HEK293 (cell line): ENCODE results near the gene ZNF436.

Experiments
- CTCF ChIA-PET: fragments of 350-600 bp; formaldehyde crosslinking; extraction: SDS; loops from one replicate; lab custom pipeline; 2021; ENCODE audit warnings: antibody characterized with exemption; lab: Yijun Ruan, JAX
- POLR2A ChIA-PET: fragments of 300-600 bp; formaldehyde crosslinking; extraction: SDS; loops from one replicate; lab custom pipeline; 2020; ENCODE audit warnings: antibody characterized with exemption, inconsistent platforms; lab: Yijun Ruan, JAX
- H3K27ac ChIP-seq: fragments of 200-500 bp; sonication (Bioruptor generic); 2 replicates; pipeline ENCODE4 v1.5.1; 2014; ENCODE audit warnings: low read depth, low read length, control low read depth, inconsistent platforms; ENCODE audit errors: extremely low read depth
- H3K36me3 ChIP-seq, 2 experiments: fragments of 200-500 bp in 1 of 2; sonication (Bioruptor generic) in 1 of 2; 1 replicate in 1 of 2; 2 replicates in 1 of 2; pipeline ENCODE4 v1.5.1; 2014 to 2017; ENCODE audit warnings: inconsistent platforms in 2 of 2, low read length in 2 of 2; ENCODE audit not compliant: control insufficient read depth in 2 of 2, insufficient read depth in 1 of 2
- H3K4me1 ChIP-seq: fragments of 200-500 bp; sonication (Bioruptor generic); 2 replicates; pipeline ENCODE4 v1.5.1; 2014; ENCODE audit warnings: mild to moderate bottlenecking, low read length, inconsistent platforms; ENCODE audit not compliant: control insufficient read depth, insufficient read depth
- H3K4me3 ChIP-seq: 2 replicates; pipeline ENCODE4 v1.5.1; 2011; ENCODE audit warnings: low read depth, mild to moderate bottlenecking, control low read depth, low read length, moderate library complexity
- H3K9me3 ChIP-seq: fragments of 200-500 bp; sonication (Bioruptor generic); 2 replicates; pipeline ENCODE4 v1.5.1; 2014; ENCODE audit warnings: low read depth, low read length, inconsistent platforms; ENCODE audit not compliant: control insufficient read depth, insufficient read depth
- ATF2 ChIP-seq: fragments of 450-650 bp; formaldehyde crosslinking; IDR thresholded peaks from 2 replicates; pipeline ENCODE4 v1.5.1; 2016; ENCODE audit warnings: missing biosample characterization, missing genetic modification characterization, low read depth
- BCL11A ChIP-seq: fragments of 450-650 bp; formaldehyde crosslinking; IDR thresholded peaks from 2 replicates; pipeline ENCODE4 v1.5.1; 2016; ENCODE audit warnings: low read depth, missing biosample characterization, missing genetic modification characterization
- BCL6B ChIP-seq: fragments of 450-650 bp; formaldehyde crosslinking; IDR thresholded peaks from 2 replicates; pipeline ENCODE4 v1.5.1; 2017; ENCODE audit warnings: missing biosample characterization, missing genetic modification characterization
- GLI2 ChIP-seq: fragments of 450-650 bp; formaldehyde crosslinking; IDR thresholded peaks from 2 replicates; pipeline ENCODE4; 2017; ENCODE audit warnings: missing biosample characterization, missing genetic modification characterization, low read depth, borderline replicate concordance
- KLF17 ChIP-seq: fragments of 450-650 bp; formaldehyde crosslinking; IDR thresholded peaks from 2 replicates; pipeline ENCODE4 v1.5.1; 2016; ENCODE audit warnings: missing biosample characterization, missing genetic modification characterization
- OSR2 ChIP-seq: fragments of 450-650 bp; formaldehyde crosslinking; IDR thresholded peaks from 2 replicates; pipeline ENCODE4 v1.5.1; 2016; ENCODE audit warnings: missing biosample characterization, missing genetic modification characterization
- SP7 ChIP-seq: fragments of 450-650 bp; formaldehyde crosslinking; IDR thresholded peaks from 2 replicates; pipeline ENCODE4 v1.5.1; 2016; ENCODE audit warnings: missing biosample characterization, missing genetic modification characterization
- YY1 ChIP-seq: fragments of 450-650 bp; formaldehyde crosslinking; IDR thresholded peaks from 2 replicates; pipeline ENCODE4 v1.5.1; 2018; ENCODE audit warnings: missing biosample characterization, missing genetic modification characterization
- ZFP3 ChIP-seq: fragments of 450-650 bp; formaldehyde crosslinking; IDR thresholded peaks from 2 replicates; pipeline ENCODE4 v1.5.1; 2016; ENCODE audit warnings: low read depth, missing biosample characterization, missing genetic modification characterization
- ZNF140 ChIP-seq: fragments of 450-650 bp; formaldehyde crosslinking; IDR thresholded peaks from 2 replicates; pipeline ENCODE4 v1.5.1; 2016; ENCODE audit warnings: missing biosample characterization, missing genetic modification characterization
- ZNF157 ChIP-seq: fragments of 450-650 bp; formaldehyde crosslinking; IDR thresholded peaks from 2 replicates; pipeline ENCODE4 v1.5.1; 2016; ENCODE audit warnings: missing biosample characterization, missing genetic modification characterization
- ZNF169 ChIP-seq: fragments of 450-650 bp; formaldehyde crosslinking; IDR thresholded peaks from 2 replicates; pipeline ENCODE4 v1.5.1; 2016; ENCODE audit warnings: missing biosample characterization, missing genetic modification characterization
- ZNF202 ChIP-seq: fragments of 450-650 bp; formaldehyde crosslinking; IDR thresholded peaks from 2 replicates; pipeline ENCODE4 v1.5.1; 2016; ENCODE audit warnings: missing biosample characterization, missing genetic modification characterization, borderline replicate concordance
- ZNF24 ChIP-seq: fragments of 450-650 bp; formaldehyde crosslinking; IDR thresholded peaks from 2 replicates; pipeline ENCODE4 v1.5.1; 2016; ENCODE audit warnings: missing biosample characterization, missing genetic modification characterization
- ZNF341 ChIP-seq: fragments of 450-650 bp; formaldehyde crosslinking; IDR thresholded peaks from 2 replicates; pipeline ENCODE4; 2016; ENCODE audit warnings: low read depth, missing biosample characterization, missing genetic modification characterization
- ZNF423 ChIP-seq: fragments of 450-650 bp; formaldehyde crosslinking; IDR thresholded peaks from 2 replicates; pipeline ENCODE4 v1.5.1; 2016; ENCODE audit warnings: missing biosample characterization, missing genetic modification characterization
- ZNF510 ChIP-seq: fragments of 450-650 bp; formaldehyde crosslinking; IDR thresholded peaks from 2 replicates; pipeline ENCODE4 v1.5.1; 2018; ENCODE audit warnings: mild to moderate bottlenecking, missing genetic modification characterization, missing biosample characterization; ENCODE audit not compliant: insufficient replicate concordance
- ZSCAN30 ChIP-seq: fragments of 450-650 bp; IDR thresholded peaks from 2 replicates; pipeline ENCODE4 v1.5.1; 2018; ENCODE audit warnings: missing biosample characterization, mild to moderate bottlenecking, missing genetic modification characterization, moderate library complexity
- TF ChIP-seq, protein P1 (sequence below): fragments of 450-650 bp; formaldehyde crosslinking; conservative IDR thresholded peaks from 2 replicates; pipeline ENCODE4 v1.5.1; 2016; ENCODE audit warnings: low read depth, missing biosample characterization, missing genetic modification characterization
- TF ChIP-seq, protein P2 (sequence below): fragments of 450-650 bp; formaldehyde crosslinking; IDR thresholded peaks from 2 replicates; pipeline ENCODE4 v1.5.1; 2016; ENCODE audit warnings: missing biosample characterization, missing genetic modification characterization, low read depth
- TF ChIP-seq, protein P3 (sequence below): fragments of 450-650 bp; formaldehyde crosslinking; IDR thresholded peaks from 2 replicates; pipeline ENCODE4 v1.5.1; 2016; ENCODE audit warnings: missing biosample characterization, missing genetic modification characterization

Gene ZNF436

DNA sequence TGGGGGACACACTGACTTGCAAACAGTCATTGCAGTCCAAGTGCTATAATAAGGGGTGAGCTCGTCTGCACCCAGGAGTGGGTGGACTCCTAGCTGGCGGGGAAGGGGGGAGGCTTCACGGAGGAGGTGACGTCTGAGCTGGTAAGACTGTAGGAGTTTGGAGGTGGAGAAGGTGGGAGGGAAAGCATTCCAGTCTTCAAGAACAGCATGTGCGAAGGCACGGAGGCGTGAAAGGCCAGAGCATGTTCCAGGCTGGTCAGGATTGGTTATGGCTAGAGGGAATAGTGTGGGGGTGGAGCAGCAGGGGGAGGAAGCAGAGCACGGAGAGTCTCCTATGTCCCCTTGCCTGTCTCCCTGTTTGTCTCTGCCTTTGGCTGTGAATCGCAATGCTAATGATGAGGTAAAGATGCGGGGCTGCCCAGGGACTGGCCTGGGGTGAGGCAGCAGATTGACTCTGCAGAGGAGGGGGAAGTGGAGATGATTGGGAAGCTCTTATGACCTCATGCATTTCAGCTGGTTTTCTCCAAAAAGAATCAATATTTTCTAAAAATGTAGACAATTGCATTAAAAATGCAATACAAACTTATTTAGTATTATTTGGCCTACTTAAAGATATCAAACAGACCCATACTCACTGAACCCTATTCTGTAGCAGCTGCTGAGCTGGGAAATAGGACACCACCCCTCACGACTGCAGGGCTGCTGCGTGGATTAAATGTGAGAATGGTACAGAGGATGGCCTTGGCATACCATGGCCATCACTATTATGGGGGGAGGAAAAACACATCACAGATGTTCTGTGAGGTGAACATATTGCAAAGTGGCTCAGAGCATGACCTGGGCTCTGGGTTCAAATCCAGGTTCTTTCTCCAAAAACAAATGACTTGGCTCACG is 2.6 kb upstream of the ZNF436 start (continued):
- TF ChIP-seq KLF17 (peak; percentile 43), ATF2 (tag by site-specific recombination) (0 out of 2 replicates have a peak, but pooled peaks have one; percentile 16), SP7 (tag by site-specific recombination) (peak; percentile 79), YY1 (tag by site-specific recombination) (no peak)

DNA sequence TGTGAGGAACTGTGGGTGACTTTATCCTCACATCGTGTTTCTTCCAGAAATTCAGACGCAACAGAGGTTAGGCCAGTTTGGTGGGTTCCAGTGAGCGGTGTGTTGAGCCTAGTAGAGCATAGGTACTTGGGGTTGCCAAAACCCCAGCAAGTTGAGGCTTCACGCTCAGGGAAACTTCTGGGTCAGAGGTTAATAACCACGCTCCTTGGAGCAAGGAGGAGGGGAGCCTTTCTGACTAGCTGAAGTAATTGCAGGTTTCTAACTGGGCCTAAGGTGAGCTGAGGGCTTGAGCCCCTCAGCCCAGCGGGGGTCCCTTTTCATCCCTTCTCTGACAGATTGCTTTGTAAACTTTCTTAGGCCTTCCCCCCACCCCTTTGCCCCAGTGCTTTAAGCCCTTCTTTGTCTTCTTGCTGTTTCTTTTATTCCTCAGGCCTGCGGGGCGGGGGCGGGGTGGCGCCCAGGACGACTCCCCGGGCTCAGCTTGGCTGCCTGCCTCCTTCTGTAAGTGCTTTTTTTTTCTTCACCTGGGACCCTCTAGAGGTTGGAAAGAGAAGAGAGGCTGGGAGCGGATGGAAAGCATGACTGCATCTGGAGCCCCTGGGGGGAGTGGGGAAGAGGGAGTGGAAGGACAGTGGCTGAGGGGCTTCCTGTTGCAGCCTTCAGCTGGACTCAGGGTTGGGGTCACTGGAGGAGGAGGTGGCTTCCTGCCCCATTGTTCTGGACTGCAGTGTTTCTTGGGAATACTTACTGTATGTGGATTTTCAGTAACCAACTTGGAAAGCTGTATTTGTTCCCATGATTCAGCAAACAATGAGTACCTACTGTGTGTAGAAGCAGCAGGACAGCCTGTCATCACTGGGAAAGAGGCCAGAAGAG is 1.3 kb upstream of the ZNF436 start:
- no peaks in the 10 kb centered on the region for H3K9me3 ChIP-seq
- H3K27ac ChIP-seq: peak overlapping the region; percentile 93
- H3K4me1 ChIP-seq: peaks cover 17% of the 10 kb centered on the region
- H3K36me3 ChIP-seq: peaks cover 0 to 21% of the 10 kb centered on the region in 2 experiments; a peak in 1 of 3 replicates
- H3K4me3 ChIP-seq: peak overlapping the region; percentile 13
- ChIA-PET POLR2A (interaction anchor here (1.4 to 5.4 kb wide), 3 partner anchors 8 to 160 kb away, joined by 3 to 121 read pairs (median 6); partner anchors contain the start of genes E2F2 and HNRNPR), CTCF (interaction anchor here (1.2 to 3.4 kb wide), 2 partner anchors 33 to 127 kb away, joined by 3 to 16 read pairs; no protein-coding TSS in a partner anchor)
- TF ChIP-seq BCL11A (tag by site-specific recombination) (no peak), BCL6B (tag by site-specific recombination) (no peak), ZNF140 (tag by site-specific recombination) (no peak), ZNF202 (tag by site-specific recombination) (no peak), ZSCAN30 (tag by site-specific recombination) (peak; percentile 63; the same call in 1 of the 2 replicates), OSR2 (tag by site-specific recombination) (0 out of 2 replicates have a peak, but pooled peaks have one; percentile 9), SP7 (tag by site-specific recombination) (peak; percentile 99), ZNF24 (tag by site-specific recombination) (no peak), ZFP3 (tag by site-specific recombination) (no peak), GLI2 (tag by site-specific recombination) (no peak), ZNF157 (tag by site-specific recombination) (no peak), ZNF341 (tag by site-specific recombination) (peak; percentile 66; the same call in 1 of the 2 replicates), ZNF510 (tag by site-specific recombination) (no peak), ZNF169 (tag by site-specific recombination) (no peak), ZNF423 (tag by site-specific recombination) (peak; percentile 83)
- TF ChIP-seq, protein P1, sequence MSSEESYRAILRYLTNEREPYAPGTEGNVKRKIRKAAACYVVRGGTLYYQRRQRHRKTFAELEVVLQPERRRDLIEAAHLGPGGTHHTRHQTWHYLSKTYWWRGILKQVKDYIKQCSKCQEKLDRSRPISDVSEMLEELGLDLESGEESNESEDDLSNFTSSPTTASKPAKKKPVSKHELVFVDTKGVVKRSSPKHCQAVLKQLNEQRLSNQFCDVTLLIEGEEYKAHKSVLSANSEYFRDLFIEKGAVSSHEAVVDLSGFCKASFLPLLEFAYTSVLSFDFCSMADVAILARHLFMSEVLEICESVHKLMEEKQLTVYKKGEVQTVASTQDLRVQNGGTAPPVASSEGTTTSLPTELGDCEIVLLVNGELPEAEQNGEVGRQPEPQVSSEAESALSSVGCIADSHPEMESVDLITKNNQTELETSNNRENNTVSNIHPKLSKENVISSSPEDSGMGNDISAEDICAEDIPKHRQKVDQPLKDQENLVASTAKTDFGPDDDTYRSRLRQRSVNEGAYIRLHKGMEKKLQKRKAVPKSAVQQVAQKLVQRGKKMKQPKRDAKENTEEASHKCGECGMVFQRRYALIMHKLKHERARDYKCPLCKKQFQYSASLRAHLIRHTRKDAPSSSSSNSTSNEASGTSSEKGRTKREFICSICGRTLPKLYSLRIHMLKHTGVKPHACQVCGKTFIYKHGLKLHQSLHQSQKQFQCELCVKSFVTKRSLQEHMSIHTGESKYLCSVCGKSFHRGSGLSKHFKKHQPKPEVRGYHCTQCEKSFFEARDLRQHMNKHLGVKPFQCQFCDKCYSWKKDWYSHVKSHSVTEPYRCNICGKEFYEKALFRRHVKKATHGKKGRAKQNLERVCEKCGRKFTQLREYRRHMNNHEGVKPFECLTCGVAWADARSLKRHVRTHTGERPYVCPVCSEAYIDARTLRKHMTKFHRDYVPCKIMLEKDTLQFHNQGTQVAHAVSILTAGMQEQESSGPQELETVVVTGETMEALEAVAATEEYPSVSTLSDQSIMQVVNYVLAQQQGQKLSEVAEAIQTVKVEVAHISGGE (tag by site-specific recombination): 0 out of 2 replicates have a peak, but pooled peaks have one; percentile 28
- TF ChIP-seq, protein P2, sequence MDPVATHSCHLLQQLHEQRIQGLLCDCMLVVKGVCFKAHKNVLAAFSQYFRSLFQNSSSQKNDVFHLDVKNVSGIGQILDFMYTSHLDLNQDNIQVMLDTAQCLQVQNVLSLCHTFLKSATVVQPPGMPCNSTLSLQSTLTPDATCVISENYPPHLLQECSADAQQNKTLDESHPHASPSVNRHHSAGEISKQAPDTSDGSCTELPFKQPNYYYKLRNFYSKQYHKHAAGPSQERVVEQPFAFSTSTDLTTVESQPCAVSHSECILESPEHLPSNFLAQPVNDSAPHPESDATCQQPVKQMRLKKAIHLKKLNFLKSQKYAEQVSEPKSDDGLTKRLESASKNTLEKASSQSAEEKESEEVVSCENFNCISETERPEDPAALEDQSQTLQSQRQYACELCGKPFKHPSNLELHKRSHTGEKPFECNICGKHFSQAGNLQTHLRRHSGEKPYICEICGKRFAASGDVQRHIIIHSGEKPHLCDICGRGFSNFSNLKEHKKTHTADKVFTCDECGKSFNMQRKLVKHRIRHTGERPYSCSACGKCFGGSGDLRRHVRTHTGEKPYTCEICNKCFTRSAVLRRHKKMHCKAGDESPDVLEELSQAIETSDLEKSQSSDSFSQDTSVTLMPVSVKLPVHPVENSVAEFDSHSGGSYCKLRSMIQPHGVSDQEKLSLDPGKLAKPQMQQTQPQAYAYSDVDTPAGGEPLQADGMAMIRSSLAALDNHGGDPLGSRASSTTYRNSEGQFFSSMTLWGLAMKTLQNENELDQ (tag by site-specific recombination): no peak
- TF ChIP-seq, protein P3, sequence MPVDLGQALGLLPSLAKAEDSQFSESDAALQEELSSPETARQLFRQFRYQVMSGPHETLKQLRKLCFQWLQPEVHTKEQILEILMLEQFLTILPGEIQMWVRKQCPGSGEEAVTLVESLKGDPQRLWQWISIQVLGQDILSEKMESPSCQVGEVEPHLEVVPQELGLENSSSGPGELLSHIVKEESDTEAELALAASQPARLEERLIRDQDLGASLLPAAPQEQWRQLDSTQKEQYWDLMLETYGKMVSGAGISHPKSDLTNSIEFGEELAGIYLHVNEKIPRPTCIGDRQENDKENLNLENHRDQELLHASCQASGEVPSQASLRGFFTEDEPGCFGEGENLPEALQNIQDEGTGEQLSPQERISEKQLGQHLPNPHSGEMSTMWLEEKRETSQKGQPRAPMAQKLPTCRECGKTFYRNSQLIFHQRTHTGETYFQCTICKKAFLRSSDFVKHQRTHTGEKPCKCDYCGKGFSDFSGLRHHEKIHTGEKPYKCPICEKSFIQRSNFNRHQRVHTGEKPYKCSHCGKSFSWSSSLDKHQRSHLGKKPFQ (tag by site-specific recombination): no peak
